ENCODE results near the gene SPEG.

SPEG gene

GRCh38 chr2:219499555-219499954 is 64.9 kb downstream of the SPEG start:
- no peak for DNase-seq

- DNase-seq = no peak
Observed at GRCh38 chr2:219500135-219500534, 65.5 kb downstream of the SPEG start.

DNA sequence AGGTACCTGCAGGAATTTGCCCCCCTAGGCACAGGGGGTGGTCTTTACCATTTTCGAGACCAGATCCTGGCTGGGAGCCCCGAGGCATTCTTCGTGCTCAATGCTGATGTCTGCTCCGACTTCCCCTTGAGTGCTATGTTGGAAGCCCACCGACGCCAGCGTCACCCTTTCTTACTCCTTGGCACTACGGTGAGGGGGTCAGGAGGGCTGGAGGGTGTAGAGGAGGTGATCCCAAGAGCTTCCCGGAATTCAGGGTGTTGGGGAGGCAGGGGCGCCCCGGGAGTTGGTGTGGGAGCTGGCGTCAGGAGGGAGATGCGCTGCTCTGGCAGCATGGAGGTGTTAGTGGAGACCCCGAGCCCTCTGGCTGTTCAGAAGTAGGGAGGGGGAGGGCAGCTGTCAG is 67.2 kb downstream of the SPEG start:
- no peak for DNase-seq

- DNase-seq = no peak
Observed at GRCh38 chr2:219502618-219503017, 68.0 kb downstream of the SPEG start.

- no peak for DNase-seq
Observed at GRCh38 chr2:219505585-219505984, 70.9 kb downstream of the SPEG start.

DNA sequence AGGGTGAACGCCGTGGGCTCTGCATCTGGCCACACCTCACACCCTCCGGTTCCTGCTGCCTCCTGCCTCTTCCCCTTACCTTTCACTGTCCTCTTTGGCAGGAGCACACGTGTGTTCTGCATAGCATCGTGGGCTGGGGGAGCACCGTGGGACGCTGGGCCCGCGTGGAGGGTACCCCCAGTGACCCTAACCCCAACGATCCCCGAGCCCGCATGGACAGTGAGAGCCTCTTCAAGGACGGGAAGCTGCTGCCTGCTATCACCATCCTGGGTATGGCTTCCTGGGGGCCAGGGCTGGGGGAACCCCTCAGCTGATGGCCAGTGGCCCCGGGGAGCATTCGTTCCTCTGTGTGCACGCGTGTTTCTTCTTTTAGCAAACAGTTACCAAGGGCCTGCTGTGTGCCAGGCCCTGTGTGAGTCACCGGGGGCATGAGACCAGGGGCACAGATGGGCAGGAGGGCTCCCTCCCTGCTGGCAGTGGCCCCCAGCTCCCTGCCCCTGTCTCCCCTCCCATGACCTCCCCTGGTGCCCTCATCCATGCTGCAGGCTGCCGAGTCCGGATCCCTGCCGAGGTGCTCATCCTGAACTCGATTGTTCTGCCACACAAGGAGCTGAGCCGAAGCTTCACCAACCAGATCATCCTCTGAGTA is 71.6 kb downstream of the SPEG start:
- DNase-seq = no peak

DNA sequence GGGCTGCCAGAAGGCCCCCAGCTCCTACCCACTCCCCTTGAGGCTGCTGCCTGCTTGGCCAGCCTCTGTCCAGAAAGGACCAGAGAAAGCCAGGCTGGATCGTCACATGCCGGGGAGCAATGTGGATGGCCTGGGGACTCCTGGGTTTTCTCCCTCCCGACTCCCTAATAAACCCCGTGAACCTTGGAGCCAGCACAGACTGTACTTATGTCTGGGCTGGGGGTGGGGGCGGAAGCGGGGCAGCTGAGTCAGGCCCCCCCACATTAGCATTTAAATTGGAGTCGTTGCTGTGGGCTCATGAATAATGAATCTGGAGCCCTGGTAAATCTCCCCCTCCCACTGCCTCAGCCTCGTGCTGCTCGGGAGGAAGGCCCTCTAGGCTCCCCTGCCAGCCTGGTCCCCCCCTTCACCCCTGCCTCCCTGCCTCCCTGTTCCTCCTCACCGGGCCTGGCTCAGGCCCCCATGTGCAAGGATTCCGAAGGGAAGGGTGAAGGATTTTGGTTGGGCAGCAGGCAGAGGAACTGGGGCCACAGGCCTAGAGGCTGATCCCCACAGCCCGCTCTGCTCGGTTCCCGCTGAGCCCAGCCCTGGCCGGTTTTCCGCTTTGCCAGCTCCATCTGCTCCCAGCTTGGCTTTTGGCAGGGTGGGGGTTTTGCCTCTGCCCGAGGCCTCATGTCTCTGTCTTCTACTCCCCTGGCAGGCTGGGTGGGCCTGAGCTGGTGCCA is 72.3 kb downstream of the SPEG start:
- no peak for DNase-seq

DNA sequence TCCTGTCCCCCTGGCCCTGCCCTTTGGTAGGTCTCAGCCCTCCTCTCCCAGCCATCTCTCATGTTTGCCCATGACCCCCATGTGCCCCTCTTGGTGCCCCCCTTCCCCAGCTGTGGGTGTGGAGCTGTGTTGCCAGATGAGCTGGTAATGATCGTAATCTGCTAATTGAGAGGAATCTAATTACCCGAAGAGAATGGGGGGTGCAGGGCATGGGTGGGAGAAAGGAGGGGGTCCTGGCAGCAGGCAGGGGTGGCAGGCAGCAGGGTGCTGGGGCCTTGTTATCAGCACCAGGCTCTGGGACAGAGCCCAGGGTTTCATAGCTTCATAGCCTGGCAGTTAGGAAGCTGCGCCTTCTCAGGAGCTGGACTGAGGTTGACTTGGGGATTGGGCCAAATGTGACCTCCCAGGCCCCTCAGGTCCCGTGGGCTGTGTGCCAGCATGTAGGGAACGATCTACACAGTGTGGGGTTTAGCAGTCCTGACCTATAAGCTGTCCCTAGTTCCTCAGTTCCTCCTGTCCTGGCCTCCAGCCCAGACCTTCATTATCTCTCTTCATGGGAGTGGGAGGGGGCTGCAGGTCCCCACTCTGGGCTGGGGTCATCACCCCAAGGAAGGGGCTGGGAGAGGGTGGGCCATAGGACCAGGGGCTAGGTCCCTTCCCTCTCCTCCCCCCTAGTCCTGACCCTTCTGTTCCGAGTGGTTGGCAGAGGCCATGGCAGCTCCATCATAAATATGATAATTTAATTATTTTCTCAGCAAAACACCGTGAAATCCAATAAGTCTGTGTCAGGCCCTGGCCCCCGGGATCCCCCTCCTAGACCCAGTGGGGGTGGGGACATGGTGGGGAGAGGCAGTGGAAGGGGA is 73.2 kb downstream of the SPEG start:
- no peak for DNase-seq

DNA sequence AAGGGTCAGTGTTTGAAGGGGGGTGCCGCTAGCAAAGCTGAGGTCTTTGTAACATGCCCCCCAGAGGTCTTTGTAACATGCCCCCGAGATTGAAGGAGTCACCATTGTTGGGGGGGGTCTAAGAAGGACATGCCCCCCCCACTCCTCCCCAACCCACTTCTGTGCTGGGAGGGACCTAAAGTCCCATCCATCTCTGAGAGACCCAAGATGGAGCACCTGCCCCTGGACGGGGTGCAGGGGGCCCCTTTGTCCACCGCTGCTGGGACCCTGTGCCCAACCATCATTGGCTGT is 73.7 kb downstream of the SPEG start:
- DNase-seq = no peak

DNA sequence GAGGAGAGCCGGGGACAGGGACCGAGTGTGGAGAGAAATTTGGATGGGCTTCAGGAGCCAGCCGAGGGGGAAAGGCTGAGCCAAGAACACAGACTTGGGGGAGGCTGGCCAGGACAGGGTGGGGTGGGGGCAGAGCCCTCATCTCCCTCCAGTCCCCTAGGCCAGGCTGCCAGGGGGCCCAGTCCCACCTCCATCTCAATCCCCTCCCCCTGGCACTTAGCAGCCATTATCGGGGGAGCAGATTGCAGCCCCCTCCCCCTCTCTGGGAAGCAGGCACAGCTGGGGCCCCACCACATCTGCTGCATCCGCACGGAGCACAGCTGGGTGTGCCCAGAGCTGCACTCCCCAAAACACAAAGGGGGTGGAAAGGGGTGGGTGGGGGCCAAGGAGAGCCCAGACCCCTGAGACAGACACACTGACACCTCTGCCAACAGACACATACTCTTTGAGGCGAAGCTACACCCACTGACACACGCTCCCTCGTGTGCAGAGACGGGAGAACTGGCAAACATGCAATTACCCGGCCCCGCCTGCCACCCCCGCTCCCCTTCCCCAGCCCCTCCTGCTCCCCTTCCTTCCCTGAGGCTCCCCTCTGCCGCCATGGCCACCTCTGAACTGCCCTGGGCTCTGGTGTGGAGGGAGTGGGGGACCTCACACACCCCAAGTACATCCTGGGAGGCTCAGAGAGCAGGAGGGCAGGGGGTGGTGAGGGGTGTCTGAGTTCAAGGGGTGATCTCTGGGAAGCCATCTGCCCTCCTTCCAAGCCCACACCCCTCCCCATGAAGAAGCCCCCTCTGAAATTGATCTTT is 74.5 kb downstream of the SPEG start:
- no peak for DNase-seq

DNA sequence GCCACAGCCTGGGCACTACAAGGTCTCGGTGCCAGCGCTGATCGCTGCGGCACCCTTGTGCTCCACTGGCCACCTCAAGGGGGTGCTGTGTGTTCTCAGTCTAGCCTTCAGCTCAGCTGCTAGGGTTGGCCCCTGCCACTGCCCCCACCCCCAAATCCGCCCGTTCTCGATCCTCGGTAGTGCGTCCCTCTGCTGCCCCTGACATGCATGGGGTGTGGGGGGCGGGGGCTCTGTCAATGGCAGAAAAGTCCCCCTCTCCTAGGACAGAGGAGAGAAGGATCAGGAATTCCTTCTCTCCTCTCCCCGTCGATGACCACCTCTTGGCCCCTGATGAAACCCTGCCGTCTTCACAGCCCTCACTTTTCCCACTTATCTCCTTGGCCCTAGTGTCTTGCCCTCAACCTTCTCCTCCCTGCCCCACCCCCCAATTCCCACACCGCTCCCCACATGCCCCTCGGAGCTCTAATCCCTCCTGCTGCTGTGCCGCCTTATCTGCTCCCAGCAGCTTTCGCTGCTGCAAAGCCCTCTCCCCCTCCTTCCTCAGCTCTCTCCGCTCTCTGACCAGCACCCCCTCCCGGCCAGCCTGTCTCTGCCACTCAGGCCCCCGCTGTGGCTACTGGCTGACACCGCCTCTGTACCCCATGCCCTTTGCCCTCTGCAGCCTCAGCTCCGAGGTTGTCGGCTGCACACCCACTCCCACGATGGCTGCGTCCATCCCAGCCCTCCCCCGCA is 75.3 kb downstream of the SPEG start:
- DNase-seq = peak; percentile 36

- DNase-seq = no peak
Observed at GRCh38 chr2:219510512-219511135, 76.0 kb downstream of the SPEG start.

DNA sequence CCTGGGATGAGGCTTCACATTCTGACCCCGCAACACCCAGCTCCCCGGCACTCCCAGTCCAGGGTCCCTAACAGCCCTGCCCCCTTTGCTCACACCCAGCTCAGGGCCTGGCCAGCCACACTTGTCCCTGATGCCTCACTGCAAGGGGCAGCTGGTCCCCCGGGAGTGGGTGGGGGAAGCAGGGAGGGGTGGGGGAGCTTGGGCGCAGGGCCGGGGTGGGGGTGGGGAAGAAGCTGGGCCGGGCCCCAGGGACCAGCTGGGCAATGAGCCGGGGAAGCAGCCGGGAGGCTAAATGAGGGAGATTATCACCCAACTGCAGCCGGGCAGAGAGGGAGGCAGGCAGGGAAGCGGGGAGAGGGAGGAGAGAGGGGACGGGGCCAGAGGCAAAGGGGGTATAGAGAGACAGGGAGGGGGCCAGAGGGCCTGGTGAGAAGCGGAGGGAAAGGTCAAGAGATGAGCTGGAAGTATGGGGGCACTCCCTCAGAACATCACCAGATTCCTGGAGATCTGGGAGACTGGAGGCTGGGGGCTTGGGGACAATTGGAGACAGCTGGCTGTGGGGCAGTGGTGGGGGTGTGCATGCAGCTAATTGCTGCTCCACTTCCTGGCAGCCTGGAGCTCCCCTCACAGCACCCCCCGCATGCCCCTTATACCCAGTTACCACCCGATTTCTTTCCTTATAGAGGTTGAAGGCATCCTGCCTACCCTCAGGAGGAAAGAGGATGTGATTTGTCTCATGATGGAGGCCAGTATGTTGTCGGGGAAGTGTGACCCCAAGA is 77.1 kb downstream of the SPEG start:
- no peak for DNase-seq

DNA sequence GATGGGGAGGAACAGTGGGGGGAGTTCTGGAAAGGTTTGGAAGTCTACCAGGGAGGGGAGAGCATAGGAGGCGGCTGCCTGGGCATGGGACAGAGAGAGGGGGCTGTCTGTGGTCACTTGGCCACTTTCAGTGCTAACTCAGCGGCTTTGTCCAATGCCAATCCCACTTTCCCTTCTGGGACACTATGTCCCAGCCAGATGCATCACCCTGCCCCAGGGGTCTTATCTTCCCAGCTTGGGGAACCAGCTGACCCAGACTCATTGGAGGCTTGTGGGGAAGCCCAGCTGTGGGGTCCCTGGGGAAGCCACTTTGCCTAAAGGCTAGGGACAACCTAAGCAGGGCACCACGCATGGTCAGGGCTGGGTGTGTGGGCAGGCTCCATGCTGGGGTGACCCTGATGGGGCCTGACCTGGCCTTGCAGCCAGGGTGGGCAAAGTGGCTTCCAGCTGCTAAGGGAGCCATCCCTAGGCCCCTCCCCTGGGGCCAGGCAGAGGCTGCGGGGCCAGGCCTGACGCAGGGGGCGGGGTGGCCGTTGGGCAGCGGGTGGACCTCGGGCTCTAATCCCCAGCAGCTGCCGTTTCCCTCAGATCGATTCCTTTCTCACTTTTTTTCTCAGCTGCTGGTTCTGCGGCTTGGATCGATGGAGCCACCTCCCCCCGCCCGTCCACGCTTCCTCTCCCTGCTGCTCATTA is 78.0 kb downstream of the SPEG start:
- no peak for DNase-seq

- DNase-seq = no peak
Observed at GRCh38 chr2:219513787-219514186, 79.1 kb downstream of the SPEG start.

GRCh38 chr2:219514196-219514761 is 79.6 kb downstream of the SPEG start, which contains the start of gene ASIC4:
TSS of gene ASIC4 (plus strand) at chr2:219514482. CDS start at chr2:219514725, 243 bp downstream.
- DNase-seq = no peak

DNA sequence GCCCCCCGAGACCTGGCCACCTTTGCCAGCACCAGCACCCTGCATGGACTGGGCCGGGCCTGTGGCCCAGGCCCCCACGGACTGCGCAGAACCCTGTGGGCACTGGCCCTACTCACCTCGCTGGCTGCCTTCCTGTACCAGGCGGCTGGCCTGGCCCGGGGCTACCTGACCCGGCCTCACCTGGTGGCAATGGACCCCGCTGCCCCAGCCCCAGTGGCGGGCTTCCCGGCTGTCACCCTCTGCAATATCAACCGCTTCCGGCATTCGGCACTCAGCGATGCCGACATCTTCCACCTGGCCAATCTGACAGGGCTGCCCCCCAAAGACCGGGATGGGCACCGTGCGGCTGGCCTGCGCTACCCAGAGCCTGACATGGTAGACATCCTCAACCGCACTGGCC is 80.2 kb downstream of the SPEG start:
- no peak for DNase-seq

DNA sequence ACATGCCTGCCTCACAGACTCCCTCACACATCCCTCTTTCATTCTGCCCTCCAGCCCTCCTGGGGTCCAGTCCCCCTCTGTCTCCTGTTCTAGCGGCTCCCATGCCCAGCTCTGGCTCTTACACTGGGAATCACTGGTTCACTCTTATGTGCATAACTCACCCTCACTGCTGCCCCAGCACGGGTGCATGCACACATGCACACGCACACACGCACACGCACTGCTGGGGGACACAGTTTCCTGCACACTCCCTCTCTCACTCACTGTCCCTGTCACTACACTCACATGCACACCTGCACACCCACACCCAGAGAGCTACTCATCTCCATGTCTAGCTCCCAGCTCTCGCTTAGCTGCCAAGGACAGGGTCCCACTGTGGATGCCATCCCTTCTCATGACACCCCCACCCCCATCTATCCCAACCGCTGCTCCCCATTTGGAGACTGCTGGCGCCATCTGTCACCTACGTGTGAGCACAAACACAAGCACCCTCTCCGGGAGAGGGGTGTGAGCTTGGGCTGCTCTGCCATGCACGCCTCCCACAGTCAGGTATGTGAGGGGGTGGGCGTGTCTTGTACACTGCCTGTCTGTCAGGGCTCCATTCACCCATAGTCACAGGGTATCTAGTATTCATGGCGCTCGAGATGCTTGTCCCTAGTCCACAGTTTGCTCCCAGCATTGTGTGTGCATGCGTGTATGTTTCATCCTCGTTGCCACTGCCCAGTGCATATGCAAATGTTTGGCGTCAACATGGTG is 81.4 kb downstream of the SPEG start:
- no peak for DNase-seq

DNA sequence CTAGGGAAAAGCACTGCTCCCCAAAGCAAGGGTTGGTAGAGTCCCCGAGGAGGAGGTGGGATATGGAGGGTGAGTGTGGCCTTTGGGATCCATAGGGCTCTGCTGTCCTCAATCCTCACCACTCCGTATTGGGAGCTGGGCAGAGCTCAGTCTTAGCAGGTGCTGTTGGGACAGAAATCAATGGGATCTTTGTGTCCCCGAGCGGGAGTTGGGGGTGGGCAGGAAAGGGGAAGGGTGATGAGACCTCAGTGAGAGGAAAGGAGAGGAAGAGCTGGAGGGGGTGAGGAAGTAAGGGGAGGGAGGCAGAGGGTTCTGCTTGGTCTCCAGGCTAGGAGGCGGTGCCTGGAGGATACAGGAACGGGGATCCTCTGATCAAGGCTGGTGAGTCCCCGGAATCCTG is 82.2 kb downstream of the SPEG start:
- DNase-seq = no peak
